HepG2 (cell line): ENCODE data around the gene SLC38A8. TPM values are rescaled to one million over a fixed set of nuclear protein-coding genes. Genes with fewer than 3 reads are reported as not detected.

ENCODE experiments used
- CTCF ChIP-seq: sonication (generic); formaldehyde crosslinking; IDR thresholded peaks from 2 replicates; pipeline ENCODE4 v1.5.0; 2020; ENCODE audit warnings: mild to moderate bottlenecking, missing genetic modification reagents, moderate library complexity
- E2F5 ChIP-seq: sonication (generic); formaldehyde crosslinking; conservative IDR thresholded peaks from 2 replicates; pipeline ENCODE4 v1.4.0; 2020; ENCODE audit warnings: missing genetic modification reagents
- FOXP4 ChIP-seq: sonication (generic); formaldehyde crosslinking; IDR thresholded peaks from 2 replicates; pipeline ENCODE4 v1.4.0; 2020; ENCODE audit warnings: missing genetic modification reagents
- IKZF5 ChIP-seq: IDR thresholded peaks from 2 replicates; pipeline ENCODE4 v1.6.1; 2018; ENCODE audit warnings: missing genetic modification reagents, mild to moderate bottlenecking, missing compliant biosample characterization
- PRDM4 ChIP-seq: sonication (generic); formaldehyde crosslinking; IDR thresholded peaks from 2 replicates; pipeline ENCODE4 v1.9.0; 2021; ENCODE audit warnings: missing genetic modification reagents, borderline replicate concordance
- SAP130 ChIP-seq: IDR thresholded peaks from 2 replicates; pipeline ENCODE4 v1.6.1; 2016; ENCODE audit warnings: low read depth
- TCF7 ChIP-seq: sonication (generic); IDR thresholded peaks from 2 replicates; pipeline ENCODE4 v1.6.1; 2016; ENCODE audit warnings: antibody characterized with exemption, low read depth
- ZEB1 ChIP-seq: IDR thresholded peaks from 2 replicates; pipeline ENCODE4 v1.6.1; 2012; ENCODE audit warnings: mild to moderate bottlenecking, low read depth, inconsistent platforms; ENCODE audit not compliant: insufficient replicate concordance
- polyA plus RNA-seq, 8 experiments: library from polyadenylated mRNA; depleted of rRNA in 3 of 8; stranded (reverse) in 7 of 8; unstranded in 1 of 8; fragments of >200 nt; fragmentation: Illumina TruSeq in 4 of 8; extraction: Trizol in 4 of 8; gene quantifications; 2 replicates each; pipeline versions ENCODE4 v1.2.1 to v1.2.3, GENCODE V29; 2011 to 2016; ENCODE audit warnings: low read depth in 4 of 8, missing spikeins in 1 of 8, mixed read lengths in 1 of 8; ENCODE audit not compliant: insufficient read depth in 1 of 8
- total RNA-seq, 5 experiments: library from RNA; depleted of rRNA; stranded (reverse); fragments of >200 nt; fragmentation: Illumina TruSeq; extraction: Trizol; gene quantifications; 2 replicates each; pipeline ENCODE4 v1.2.3, GENCODE V29; 2016; ENCODE audit warnings: low read depth in 1 of 5

The SLC38A8 gene
- total and polyA plus RNA-seq, 2 of the 13 experiments (the other 11 are each of a cell fraction or from before 2014, with no cell fraction given) = 0.24 to 0.37 TPM

GRCh38 chr16:84048270-84048669, 5.7 kb upstream of the SLC38A8 start (continued):
- no peak for TF ChIP-seq PRDM4 (CRISPR knock-in tag)
- TF ChIP-seq E2F5 (CRISPR knock-in tag) = no peak
- TF ChIP-seq FOXP4 (CRISPR knock-in tag) = 0 out of 2 replicates have a peak, but pooled peaks have one; percentile 22
- peak; percentile 29; the same call in 1 of the 2 replicates for TF ChIP-seq TCF7
- peak; percentile 79 for TF ChIP-seq ZEB1
- TF ChIP-seq CTCF (CRISPR knock-in tag) = peak; percentile 73
- peak; percentile 41; the same call in 1 of the 2 replicates for TF ChIP-seq SAP130 (CRISPR knock-in tag)
- TF ChIP-seq IKZF5 = 0 out of 2 replicates have a peak, but pooled peaks have one; percentile 21
